ENCODE data around the gene PTPRM. TPM values are rescaled to one million over a fixed set of nuclear protein-coding genes. Genes with fewer than 3 reads are reported as not detected.

Gene PTPRM
- polyA plus RNA-seq, 1 donor from 2014 or later, result 126 TPM

DNA sequence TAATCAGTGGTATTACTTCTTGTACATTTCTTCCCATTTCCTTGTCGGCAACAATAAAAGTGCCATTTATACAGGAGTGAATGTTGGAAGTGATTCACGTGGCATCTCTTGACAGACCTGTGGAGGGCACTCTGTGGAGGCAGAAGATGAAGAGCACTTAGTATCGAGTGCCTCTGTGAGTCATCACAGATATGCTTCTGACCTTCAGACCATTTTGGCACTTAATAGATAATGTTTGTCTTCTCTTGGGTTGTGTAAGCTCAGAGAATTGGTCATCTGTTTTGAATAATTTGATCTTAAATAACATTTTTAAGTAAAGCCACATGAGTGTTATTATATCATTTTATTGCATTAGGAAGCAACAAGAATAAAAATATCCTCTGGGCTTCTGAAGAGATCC is 305.5 kb downstream of the PTPRM start:
- H3K79me2 ChIP-seq (replicated peaks; ENCODE audit: insufficient read depth, low read length), result no peaks in the 10 kb centered on the region
- no peak overlapping the region for H3K4me2 ChIP-seq (ENCODE audit: low read length)
- H3K27me3 ChIP-seq (ENCODE audit: insufficient read depth, low read depth, low read length), result peaks cover 4% of the 10 kb centered on the region
- no peaks in the 10 kb centered on the region for H3K9me2 ChIP-seq (ENCODE audit: insufficient read depth, low read length)
- H3K4me3 ChIP-seq (ENCODE audit: low read length), result no peak overlapping the region
- no peaks in the 10 kb centered on the region for H3F3A ChIP-seq (ENCODE audit: insufficient read depth, low read length, poor library complexity, severe bottlenecking)
- no peaks in the 10 kb centered on the region for H3K36me3 ChIP-seq (ENCODE audit: insufficient read depth, low read length)
- no peak overlapping the region for H3K27ac ChIP-seq (ENCODE audit: low read length)
- no peaks in the 10 kb centered on the region for H3K9me3 ChIP-seq (ENCODE audit: low read length)
- no peak overlapping the region for H3K9ac ChIP-seq (ENCODE audit: low read length)
- no peak overlapping the region for H2AFZ ChIP-seq (ENCODE audit: low read depth, low read length)
- H4K20me1 ChIP-seq (ENCODE audit: insufficient read depth), result no peaks in the 10 kb centered on the region
- TF ChIP-seq, protein P1, sequence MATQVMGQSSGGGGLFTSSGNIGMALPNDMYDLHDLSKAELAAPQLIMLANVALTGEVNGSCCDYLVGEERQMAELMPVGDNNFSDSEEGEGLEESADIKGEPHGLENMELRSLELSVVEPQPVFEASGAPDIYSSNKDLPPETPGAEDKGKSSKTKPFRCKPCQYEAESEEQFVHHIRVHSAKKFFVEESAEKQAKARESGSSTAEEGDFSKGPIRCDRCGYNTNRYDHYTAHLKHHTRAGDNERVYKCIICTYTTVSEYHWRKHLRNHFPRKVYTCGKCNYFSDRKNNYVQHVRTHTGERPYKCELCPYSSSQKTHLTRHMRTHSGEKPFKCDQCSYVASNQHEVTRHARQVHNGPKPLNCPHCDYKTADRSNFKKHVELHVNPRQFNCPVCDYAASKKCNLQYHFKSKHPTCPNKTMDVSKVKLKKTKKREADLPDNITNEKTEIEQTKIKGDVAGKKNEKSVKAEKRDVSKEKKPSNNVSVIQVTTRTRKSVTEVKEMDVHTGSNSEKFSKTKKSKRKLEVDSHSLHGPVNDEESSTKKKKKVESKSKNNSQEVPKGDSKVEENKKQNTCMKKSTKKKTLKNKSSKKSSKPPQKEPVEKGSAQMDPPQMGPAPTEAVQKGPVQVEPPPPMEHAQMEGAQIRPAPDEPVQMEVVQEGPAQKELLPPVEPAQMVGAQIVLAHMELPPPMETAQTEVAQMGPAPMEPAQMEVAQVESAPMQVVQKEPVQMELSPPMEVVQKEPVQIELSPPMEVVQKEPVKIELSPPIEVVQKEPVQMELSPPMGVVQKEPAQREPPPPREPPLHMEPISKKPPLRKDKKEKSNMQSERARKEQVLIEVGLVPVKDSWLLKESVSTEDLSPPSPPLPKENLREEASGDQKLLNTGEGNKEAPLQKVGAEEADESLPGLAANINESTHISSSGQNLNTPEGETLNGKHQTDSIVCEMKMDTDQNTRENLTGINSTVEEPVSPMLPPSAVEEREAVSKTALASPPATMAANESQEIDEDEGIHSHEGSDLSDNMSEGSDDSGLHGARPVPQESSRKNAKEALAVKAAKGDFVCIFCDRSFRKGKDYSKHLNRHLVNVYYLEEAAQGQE (IDR thresholded peaks at IDR 0.05; ENCODE audit: borderline replicate concordance), result no peak
- TF ChIP-seq EP300 (conservative IDR thresholded peaks at IDR 0.05; ENCODE audit: poor library complexity, severe bottlenecking) (no peak), RAD21 (conservative IDR thresholded peaks at IDR 0.05) (no peak), EZH2 (IDR thresholded peaks at IDR 0.05; ENCODE audit: borderline replicate concordance, insufficient read depth, low read length, poor library complexity, severe bottlenecking) (no peak), SMC3 (conservative IDR thresholded peaks at IDR 0.05; ENCODE audit: poor library complexity) (no peak), TAF1 (IDR thresholded peaks at IDR 0.05; ENCODE audit: low read depth) (no peak), MXI1 (conservative IDR thresholded peaks at IDR 0.05; ENCODE audit: poor library complexity, severe bottlenecking) (no peak), POLR2AphosphoS5 (IDR thresholded peaks at IDR 0.05) (no peak)
- TF ChIP-seq, protein P2, sequence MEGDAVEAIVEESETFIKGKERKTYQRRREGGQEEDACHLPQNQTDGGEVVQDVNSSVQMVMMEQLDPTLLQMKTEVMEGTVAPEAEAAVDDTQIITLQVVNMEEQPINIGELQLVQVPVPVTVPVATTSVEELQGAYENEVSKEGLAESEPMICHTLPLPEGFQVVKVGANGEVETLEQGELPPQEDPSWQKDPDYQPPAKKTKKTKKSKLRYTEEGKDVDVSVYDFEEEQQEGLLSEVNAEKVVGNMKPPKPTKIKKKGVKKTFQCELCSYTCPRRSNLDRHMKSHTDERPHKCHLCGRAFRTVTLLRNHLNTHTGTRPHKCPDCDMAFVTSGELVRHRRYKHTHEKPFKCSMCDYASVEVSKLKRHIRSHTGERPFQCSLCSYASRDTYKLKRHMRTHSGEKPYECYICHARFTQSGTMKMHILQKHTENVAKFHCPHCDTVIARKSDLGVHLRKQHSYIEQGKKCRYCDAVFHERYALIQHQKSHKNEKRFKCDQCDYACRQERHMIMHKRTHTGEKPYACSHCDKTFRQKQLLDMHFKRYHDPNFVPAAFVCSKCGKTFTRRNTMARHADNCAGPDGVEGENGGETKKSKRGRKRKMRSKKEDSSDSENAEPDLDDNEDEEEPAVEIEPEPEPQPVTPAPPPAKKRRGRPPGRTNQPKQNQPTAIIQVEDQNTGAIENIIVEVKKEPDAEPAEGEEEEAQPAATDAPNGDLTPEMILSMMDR (IDR thresholded peaks at IDR 0.05; ENCODE audit: poor library complexity, severe bottlenecking), result no peak

DNA sequence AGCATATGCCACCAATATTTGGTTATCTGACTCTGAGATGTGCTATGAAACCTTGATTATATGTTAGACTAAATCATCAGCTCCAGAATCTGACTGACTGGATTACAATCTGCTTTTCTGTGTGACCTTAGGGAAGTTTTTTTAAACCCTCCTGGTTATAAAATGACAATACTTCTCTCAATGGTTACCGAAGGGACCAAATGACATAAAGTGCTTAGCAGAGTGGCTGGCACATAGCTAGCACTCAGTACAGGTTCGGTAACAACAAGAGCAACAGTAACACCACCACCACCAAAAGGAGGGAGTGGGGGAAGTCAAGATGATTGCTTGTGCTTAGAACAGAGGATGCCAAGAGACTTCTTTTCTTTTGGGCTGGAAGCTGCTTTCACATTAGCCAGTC is 306.2 kb downstream of the PTPRM start:
- Histone ChIP-seq H3K9me2 (ENCODE audit: insufficient read depth, low read length) (no peaks in the 10 kb centered on the region), H3K4me2 (ENCODE audit: low read length) (no peak overlapping the region)
- TF ChIP-seq, protein P1 (IDR thresholded peaks at IDR 0.05; ENCODE audit: borderline replicate concordance), result no peak
- TF ChIP-seq, protein P2 (IDR thresholded peaks at IDR 0.05; ENCODE audit: poor library complexity, severe bottlenecking), result no peak
- no peak for TF ChIP-seq EZH2 (IDR thresholded peaks at IDR 0.05; ENCODE audit: borderline replicate concordance, insufficient read depth, low read length, poor library complexity, severe bottlenecking)
- TF ChIP-seq RAD21 (conservative IDR thresholded peaks at IDR 0.05), result no peak
- no peak for TF ChIP-seq EP300 (conservative IDR thresholded peaks at IDR 0.05; ENCODE audit: poor library complexity, severe bottlenecking)
- no peak for TF ChIP-seq SMC3 (conservative IDR thresholded peaks at IDR 0.05; ENCODE audit: poor library complexity)
- no peak for TF ChIP-seq MXI1 (conservative IDR thresholded peaks at IDR 0.05; ENCODE audit: poor library complexity, severe bottlenecking)
- TF ChIP-seq POLR2AphosphoS5 (IDR thresholded peaks at IDR 0.05), result no peak
- no peak for TF ChIP-seq TAF1 (IDR thresholded peaks at IDR 0.05; ENCODE audit: low read depth)

More for the DNA sequence above, 306.2 kb downstream of the PTPRM start:
- no peak overlapping the region for H2AFZ ChIP-seq (ENCODE audit: low read depth, low read length)
- H3K9ac ChIP-seq (ENCODE audit: low read length), result no peak overlapping the region
- H3F3A ChIP-seq (ENCODE audit: insufficient read depth, low read length, poor library complexity, severe bottlenecking), result no peaks in the 10 kb centered on the region
- H3K27me3 ChIP-seq (ENCODE audit: insufficient read depth, low read depth, low read length), result peaks cover 4% of the 10 kb centered on the region
- H3K79me2 ChIP-seq (replicated peaks; ENCODE audit: insufficient read depth, low read length), result no peaks in the 10 kb centered on the region
- H3K4me3 ChIP-seq (ENCODE audit: low read length), result no peak overlapping the region
- H3K36me3 ChIP-seq (ENCODE audit: insufficient read depth, low read length), result no peaks in the 10 kb centered on the region
- no peaks in the 10 kb centered on the region for H4K20me1 ChIP-seq (ENCODE audit: insufficient read depth)
- no peak overlapping the region for H3K27ac ChIP-seq (ENCODE audit: low read length)
- no peaks in the 10 kb centered on the region for H3K9me3 ChIP-seq (ENCODE audit: low read length)
